ENCODE data around the gene ARL14EPL.

The ARL14EPL gene

DNA sequence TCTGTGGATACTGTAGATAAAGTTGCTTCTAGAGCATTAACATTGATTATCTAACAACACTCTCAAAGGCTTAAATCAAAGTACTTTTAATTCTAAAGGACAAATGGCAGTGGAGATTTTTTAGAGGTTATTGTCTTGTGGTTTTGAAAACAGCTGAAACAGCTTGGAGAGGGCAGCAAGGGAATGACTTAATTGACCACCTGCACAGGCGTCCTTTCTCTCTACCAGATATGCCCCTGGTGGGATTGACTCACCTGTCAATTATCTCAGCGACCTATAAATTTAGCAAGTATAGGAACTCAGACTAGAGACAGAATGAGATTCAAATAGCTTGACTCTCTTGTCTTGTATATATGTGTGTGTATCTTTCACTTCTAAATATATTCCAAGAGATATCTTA lies 13.5 kb downstream of the ARL14EPL start:
- no peak for DNase-seq (ENCODE audit: low read depth)
- TF ChIP-seq, protein P1, sequence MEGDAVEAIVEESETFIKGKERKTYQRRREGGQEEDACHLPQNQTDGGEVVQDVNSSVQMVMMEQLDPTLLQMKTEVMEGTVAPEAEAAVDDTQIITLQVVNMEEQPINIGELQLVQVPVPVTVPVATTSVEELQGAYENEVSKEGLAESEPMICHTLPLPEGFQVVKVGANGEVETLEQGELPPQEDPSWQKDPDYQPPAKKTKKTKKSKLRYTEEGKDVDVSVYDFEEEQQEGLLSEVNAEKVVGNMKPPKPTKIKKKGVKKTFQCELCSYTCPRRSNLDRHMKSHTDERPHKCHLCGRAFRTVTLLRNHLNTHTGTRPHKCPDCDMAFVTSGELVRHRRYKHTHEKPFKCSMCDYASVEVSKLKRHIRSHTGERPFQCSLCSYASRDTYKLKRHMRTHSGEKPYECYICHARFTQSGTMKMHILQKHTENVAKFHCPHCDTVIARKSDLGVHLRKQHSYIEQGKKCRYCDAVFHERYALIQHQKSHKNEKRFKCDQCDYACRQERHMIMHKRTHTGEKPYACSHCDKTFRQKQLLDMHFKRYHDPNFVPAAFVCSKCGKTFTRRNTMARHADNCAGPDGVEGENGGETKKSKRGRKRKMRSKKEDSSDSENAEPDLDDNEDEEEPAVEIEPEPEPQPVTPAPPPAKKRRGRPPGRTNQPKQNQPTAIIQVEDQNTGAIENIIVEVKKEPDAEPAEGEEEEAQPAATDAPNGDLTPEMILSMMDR (conservative IDR thresholded peaks at IDR 0.05; ENCODE audit: low read depth, low read length), result no peak
- no peak overlapping the region for H3K4me3 ChIP-seq (ENCODE audit: low read length)

DNA sequence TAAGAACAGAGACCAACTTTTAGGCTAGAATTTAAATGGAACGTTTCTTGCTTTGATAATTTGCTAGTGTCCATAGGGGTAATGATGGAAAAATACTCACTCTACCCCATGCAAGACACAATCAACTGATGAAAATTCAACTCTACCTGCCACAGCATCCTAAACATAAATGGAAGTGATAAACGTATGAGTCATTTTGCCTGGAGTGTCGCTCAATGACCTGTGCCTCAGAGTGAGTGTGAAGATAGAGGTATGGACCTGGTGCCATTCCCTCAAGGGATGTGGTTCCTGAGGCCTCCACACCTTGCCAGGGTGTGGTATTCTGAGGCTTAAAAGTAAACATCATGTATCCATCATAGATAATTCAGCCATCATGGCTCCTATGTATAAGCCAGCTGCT lies 14.0 kb downstream of the ARL14EPL start:
- TF ChIP-seq, protein P1 (conservative IDR thresholded peaks at IDR 0.05; ENCODE audit: low read depth, low read length), result no peak
- DNase-seq (ENCODE audit: low read depth), result no peak
- H3K4me3 ChIP-seq (ENCODE audit: low read length), result no peak overlapping the region

DNA sequence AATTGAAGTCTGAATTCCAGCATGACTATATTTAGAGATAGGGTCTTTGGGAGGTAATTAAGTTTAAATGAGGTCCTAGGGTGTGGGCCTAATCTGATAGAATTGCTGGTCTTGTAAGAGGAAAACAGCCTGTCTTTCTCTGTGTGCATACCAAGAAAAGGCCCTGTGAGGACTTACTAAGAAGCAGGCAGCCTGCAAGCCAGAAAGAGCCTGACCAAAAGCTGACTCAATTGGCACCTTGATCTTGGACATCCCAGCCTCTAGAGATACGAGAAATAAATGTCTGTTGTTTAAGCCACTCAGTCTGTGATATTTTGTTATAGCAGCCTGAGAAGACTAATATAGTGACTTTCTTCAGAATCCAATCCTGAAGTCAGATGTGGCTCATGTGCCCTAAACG lies 14.6 kb downstream of the ARL14EPL start:
- TF ChIP-seq, protein P1 (conservative IDR thresholded peaks at IDR 0.05; ENCODE audit: low read depth, low read length), result no peak
- H3K4me3 ChIP-seq (ENCODE audit: low read length), result no peak overlapping the region
- DNase-seq (ENCODE audit: low read depth), result no peak

DNA sequence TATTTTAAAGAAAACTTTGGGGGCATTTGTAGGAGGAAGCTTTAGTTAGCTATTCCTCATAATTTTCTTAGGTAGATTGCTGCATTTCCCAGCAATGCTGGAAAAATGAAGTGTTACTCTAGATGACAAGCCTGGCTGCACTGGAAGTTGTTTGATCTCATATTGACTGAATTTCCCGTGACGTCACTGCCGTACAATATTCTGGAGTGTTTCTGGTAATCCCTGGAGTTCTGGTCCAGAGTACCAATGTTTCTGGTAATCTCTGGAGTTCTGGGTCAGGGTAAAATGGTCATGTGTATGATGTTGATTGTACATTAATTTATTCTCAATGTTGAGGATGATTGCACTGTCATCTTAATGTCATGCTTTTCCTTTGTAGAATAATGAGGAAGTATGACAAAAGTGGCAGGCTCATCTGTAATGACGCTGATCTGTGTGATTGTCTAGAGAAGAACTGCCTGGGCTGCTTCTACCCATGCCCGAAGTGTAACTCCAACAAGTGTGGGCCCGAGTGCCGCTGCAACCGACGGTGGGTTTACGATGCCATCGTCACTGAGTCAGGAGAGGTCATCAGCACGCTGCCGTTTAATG lies 26.2 kb downstream of the ARL14EPL start:
- DNase-seq (ENCODE audit: low read depth), result no peak
- TF ChIP-seq, protein P1 (conservative IDR thresholded peaks at IDR 0.05; ENCODE audit: low read depth, low read length), result no peak
- no peak overlapping the region for H3K4me3 ChIP-seq (ENCODE audit: low read length)

DNA sequence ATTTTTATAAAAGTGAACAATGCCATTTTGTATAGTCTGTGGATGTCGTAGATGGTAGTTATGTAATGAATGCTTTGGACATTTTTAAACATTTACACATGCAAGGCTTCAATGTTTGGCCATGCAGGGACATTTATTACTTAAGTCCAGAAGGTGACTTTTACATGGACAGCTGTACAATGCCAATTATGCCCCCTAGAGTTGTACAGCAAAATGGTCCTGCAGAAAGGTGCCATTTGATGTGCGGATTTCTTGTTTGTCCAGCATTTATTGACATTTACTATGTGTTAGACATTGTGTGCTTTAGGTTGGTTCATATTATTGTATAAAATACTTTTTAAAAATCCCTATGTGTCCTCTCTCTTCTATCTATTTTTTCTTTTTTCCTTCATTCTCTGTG lies 30.1 kb downstream of the ARL14EPL start:
- no peak for DNase-seq (ENCODE audit: low read depth)
- H3K4me3 ChIP-seq (ENCODE audit: low read length), result no peak overlapping the region
- TF ChIP-seq, protein P1 (conservative IDR thresholded peaks at IDR 0.05; ENCODE audit: low read depth, low read length), result no peak

DNA sequence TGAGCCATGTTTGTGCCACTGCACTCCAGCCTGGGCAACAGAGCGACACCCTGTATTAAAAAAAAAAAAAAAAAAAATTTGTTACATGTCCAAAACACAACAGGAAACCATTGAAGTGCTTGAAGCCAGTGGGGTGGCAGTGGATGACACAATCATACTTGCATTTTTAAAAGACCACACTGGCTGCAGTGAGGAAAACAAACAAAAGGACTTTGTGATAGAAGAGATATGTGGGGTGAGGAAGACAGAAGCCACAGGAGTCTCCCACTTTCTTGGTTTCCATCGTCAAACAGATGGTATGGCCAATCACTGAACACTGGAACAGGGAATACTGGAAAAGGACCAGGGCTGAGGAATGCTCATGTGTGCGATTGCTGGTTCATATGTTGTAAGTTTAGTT lies 31.7 kb downstream of the ARL14EPL start:
- DNase-seq (ENCODE audit: low read depth), result no peak
- no peak overlapping the region for H3K4me3 ChIP-seq (ENCODE audit: low read length)
- TF ChIP-seq, protein P1 (conservative IDR thresholded peaks at IDR 0.05; ENCODE audit: low read depth, low read length), result no peak

DNA sequence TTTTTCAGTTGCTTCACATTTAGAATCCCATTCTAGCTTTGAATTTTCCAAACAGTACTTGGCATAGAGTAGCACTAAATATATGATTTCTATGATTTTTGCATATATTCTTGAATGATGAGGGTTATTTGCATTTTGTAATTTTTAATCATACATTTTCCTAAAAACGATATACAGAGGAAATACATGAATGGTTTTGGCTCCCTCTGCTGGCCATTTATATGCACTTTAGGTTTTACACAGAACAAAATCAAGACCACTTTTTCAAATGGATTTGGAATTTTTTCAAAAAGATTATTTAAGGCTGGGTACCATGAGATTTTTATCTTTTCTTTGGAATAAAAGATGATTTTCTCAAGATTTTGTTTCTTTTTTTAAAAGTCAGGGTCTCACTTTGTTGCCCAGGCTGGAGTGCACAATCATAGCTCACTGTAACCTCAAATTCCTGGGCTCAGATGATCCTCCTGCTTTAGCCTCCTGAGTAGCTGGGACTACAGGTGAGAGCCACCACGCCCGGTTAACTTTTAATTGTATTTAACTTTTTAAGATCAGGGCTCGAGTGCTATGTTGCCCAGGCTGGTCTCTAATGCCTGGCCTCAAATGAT lies 35.9 kb downstream of the ARL14EPL start:
- no peak overlapping the region for H3K4me3 ChIP-seq (ENCODE audit: low read length)
- DNase-seq (ENCODE audit: low read depth), result no peak

More for the DNA sequence above, 35.9 kb downstream of the ARL14EPL start:
- TF ChIP-seq, protein P1 (conservative IDR thresholded peaks at IDR 0.05; ENCODE audit: low read depth, low read length), result peak; percentile 74
